ENCODE data around the gene RASSF5.

DNA sequence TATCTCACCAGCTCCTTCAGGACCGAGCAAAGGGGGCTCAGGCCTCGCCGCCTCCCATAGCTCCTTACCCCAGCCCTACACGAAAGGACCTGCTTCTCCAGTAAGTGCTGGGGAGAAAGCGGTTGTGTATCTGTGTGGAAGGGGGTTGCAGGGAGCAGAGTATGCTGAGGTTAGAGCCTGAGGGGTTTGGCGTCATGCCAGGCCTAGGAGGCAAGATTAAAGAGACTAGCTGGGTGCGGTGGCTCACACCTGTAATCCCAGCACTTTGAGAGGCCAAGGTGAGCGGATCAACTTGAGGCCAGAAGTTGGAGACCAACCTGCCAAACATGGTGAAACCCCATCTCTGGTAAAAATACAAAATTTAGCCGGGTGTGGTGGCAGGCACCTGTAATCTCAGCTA, 14.1 kb upstream of the RASSF5 start:
- no peak for TF ChIP-seq EP300 (IDR thresholded peaks at IDR 0.05; ENCODE audit: low read depth)
- no peak for TF ChIP-seq POLR2AphosphoS5 (IDR thresholded peaks at IDR 0.05)
- TF ChIP-seq, protein P1, sequence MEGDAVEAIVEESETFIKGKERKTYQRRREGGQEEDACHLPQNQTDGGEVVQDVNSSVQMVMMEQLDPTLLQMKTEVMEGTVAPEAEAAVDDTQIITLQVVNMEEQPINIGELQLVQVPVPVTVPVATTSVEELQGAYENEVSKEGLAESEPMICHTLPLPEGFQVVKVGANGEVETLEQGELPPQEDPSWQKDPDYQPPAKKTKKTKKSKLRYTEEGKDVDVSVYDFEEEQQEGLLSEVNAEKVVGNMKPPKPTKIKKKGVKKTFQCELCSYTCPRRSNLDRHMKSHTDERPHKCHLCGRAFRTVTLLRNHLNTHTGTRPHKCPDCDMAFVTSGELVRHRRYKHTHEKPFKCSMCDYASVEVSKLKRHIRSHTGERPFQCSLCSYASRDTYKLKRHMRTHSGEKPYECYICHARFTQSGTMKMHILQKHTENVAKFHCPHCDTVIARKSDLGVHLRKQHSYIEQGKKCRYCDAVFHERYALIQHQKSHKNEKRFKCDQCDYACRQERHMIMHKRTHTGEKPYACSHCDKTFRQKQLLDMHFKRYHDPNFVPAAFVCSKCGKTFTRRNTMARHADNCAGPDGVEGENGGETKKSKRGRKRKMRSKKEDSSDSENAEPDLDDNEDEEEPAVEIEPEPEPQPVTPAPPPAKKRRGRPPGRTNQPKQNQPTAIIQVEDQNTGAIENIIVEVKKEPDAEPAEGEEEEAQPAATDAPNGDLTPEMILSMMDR (IDR thresholded peaks at IDR 0.05), result no peak

Data from transverse colon (tissue), 4 donors.